Stimulated activated CD8-positive, alpha-beta memory T cell treated with anti-CD3 and anti-CD28 coated beads, Interleukin-12 subunit alpha, Interleukin-12 subunit beta, amount 100 ng/mL, for 24 hours (primary cell): ENCODE results near the gene SMIM44.

Experiments
- DNase-seq: peaks from one replicate; pipeline ENCODE4 v3.0.0-alpha.2; 2020; ENCODE audit errors: extremely low read depth

The SMIM44 gene

GRCh38 chr19:3477506-3477905, 5.7 kb downstream of the SMIM44 start:
- DNase-seq = no peak

GRCh38 chr19:3476830-3477229, 6.4 kb downstream of the SMIM44 start:
- no peak for DNase-seq

- no peak for DNase-seq
Observed at GRCh38 chr19:3475449-3475848, 7.8 kb downstream of the SMIM44 start.

- DNase-seq = no peak
Observed at GRCh38 chr19:3474614-3475013, 8.6 kb downstream of the SMIM44 start.

- DNase-seq = no peak
Observed at GRCh38 chr19:3474010-3474409, 9.2 kb downstream of the SMIM44 start.

GRCh38 chr19:3471954-3472655, 11.1 kb downstream of the SMIM44 start:
- DNase-seq = no peak

GRCh38 chr19:3470500-3471128, 12.6 kb downstream of the SMIM44 start:
- DNase-seq = no peak

- no peak for DNase-seq
Observed at GRCh38 chr19:3469638-3470499, 13.4 kb downstream of the SMIM44 start.

GRCh38 chr19:3468211-3468610, 15.0 kb downstream of the SMIM44 start:
- DNase-seq = no peak

- no peak for DNase-seq
Observed at GRCh38 chr19:3467437-3468198, 15.6 kb downstream of the SMIM44 start.

- DNase-seq = no peak
Observed at GRCh38 chr19:3466635-3467034, 16.6 kb downstream of the SMIM44 start.

GRCh38 chr19:3465552-3465951, 17.7 kb downstream of the SMIM44 start:
- no peak for DNase-seq

- DNase-seq = no peak
Observed at GRCh38 chr19:3464587-3465235, 18.5 kb downstream of the SMIM44 start.

- DNase-seq = no peak
Observed at GRCh38 chr19:3463714-3464586, 19.3 kb downstream of the SMIM44 start.

GRCh38 chr19:3462991-3463713, 20.1 kb downstream of the SMIM44 start:
- DNase-seq = no peak

GRCh38 chr19:3459965-3460582, 23.2 kb downstream of the SMIM44 start:
- DNase-seq = no peak

GRCh38 chr19:3459089-3459881, 24.0 kb downstream of the SMIM44 start:
- DNase-seq = no peak
